HFF-Myc (cell line): ENCODE results near the gene STEAP1.

Experiments used
- DNase-seq: peaks from one replicate; pipeline ENCODE4 v3.0.0-alpha.2; 2011; ENCODE audit warnings: low read depth; ENCODE audit errors: extremely low read depth
- H3K4me3 ChIP-seq: replicated peaks from 2 replicates; pipeline ENCODE4 v1.5.1; 2011; ENCODE audit warnings: low read depth, mild to moderate bottlenecking, control low read depth, low read length
- CTCF ChIP-seq: IDR thresholded peaks from 2 replicates; pipeline ENCODE4 v1.5.1; 2012; ENCODE audit warnings: mild to moderate bottlenecking, low read depth, low read length, control low read depth; ENCODE audit errors: missing control alignments

The STEAP1 gene

GRCh38 chr7:90169891-90170290, 15.6 kb downstream of the STEAP1 start:
- TF ChIP-seq CTCF: no peak
- no peak overlapping the region for H3K4me3 ChIP-seq
- DNase-seq: no peak

- DNase-seq: no peak
- H3K4me3 ChIP-seq: no peak overlapping the region
- no peak for TF ChIP-seq CTCF
Observed at GRCh38 chr7:90172121-90172520, 17.9 kb downstream of the STEAP1 start.

GRCh38 chr7:90172624-90173023, 18.4 kb downstream of the STEAP1 start:
- no peak for TF ChIP-seq CTCF
- DNase-seq: no peak
- H3K4me3 ChIP-seq: no peak overlapping the region

GRCh38 chr7:90173127-90173844, 19.0 kb downstream of the STEAP1 start:
- TF ChIP-seq CTCF: no peak
- DNase-seq: no peak
- no peak overlapping the region for H3K4me3 ChIP-seq

- no peak overlapping the region for H3K4me3 ChIP-seq
- TF ChIP-seq CTCF: no peak
- DNase-seq: no peak
Observed at GRCh38 chr7:90175667-90176066, 21.4 kb downstream of the STEAP1 start.

GRCh38 chr7:90176195-90176594, 21.9 kb downstream of the STEAP1 start:
- TF ChIP-seq CTCF: no peak
- DNase-seq: no peak
- H3K4me3 ChIP-seq: no peak overlapping the region

GRCh38 chr7:90178166-90178565, 23.9 kb downstream of the STEAP1 start:
- DNase-seq: no peak
- no peak overlapping the region for H3K4me3 ChIP-seq
- no peak for TF ChIP-seq CTCF
